ENCODE measurements around the gene RARRES1.

The RARRES1 gene

GRCh38 chr3:158765518-158766205 lies 33.4 kb upstream of the RARRES1 start:
- no peak for DNase-seq (ENCODE audit: low read depth in 1 of 2, low spot score in 1 of 2)

DNA sequence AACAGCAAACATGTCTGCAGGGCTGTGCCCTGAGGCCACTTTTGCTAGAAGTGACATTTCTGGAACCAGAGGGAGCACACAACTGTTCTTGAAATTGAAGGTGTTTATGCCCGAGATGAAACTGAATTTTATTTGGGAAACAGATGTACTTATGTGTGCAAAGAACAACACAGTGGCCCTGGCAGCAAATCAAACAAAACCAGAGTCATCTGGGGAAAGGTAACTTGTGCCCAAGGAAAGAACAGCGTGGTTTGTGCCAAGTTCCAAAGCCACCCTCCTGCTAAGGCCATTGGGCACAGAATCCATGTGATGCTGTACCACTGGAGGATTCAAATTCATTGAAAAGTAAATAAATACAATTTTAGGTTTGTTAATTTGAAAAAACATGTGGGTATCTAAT lies 31.2 kb upstream of the RARRES1 start:
- no peak for DNase-seq (ENCODE audit: low read depth in 1 of 2, low spot score in 1 of 2)

GRCh38 chr3:158762701-158763100 lies 30.4 kb upstream of the RARRES1 start:
- no peak for DNase-seq (ENCODE audit: low read depth in 1 of 2, low spot score in 1 of 2)

- DNase-seq (ENCODE audit: low read depth in 1 of 2, low spot score in 1 of 2) = no peak
Observed at GRCh38 chr3:158761350-158761749, 29.1 kb upstream of the RARRES1 start.

GRCh38 chr3:158755421-158755820 lies 23.2 kb upstream of the RARRES1 start:
- DNase-seq (ENCODE audit: low read depth in 1 of 2, low spot score in 1 of 2) = no peak

DNA sequence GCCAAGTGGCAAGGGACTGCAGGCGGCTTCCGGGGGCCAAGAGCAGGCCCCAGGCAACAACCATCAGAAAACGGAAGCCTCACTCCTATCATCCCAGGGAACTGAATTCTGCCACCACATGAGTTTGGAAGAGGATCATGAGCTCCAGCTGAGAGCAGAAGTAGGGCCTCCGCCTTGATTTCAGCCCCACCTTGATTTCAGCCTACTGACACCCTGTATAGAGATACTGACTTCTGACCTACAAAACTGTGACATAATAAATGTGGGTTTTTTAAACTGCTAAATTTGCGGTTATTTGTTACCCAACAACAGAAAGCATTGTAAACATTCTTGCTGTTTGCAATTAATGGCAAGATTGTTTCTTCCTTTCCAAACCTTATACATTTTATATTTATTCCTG lies 21.6 kb upstream of the RARRES1 start:
- no peak for DNase-seq (ENCODE audit: low read depth in 1 of 2, low spot score in 1 of 2)

DNA sequence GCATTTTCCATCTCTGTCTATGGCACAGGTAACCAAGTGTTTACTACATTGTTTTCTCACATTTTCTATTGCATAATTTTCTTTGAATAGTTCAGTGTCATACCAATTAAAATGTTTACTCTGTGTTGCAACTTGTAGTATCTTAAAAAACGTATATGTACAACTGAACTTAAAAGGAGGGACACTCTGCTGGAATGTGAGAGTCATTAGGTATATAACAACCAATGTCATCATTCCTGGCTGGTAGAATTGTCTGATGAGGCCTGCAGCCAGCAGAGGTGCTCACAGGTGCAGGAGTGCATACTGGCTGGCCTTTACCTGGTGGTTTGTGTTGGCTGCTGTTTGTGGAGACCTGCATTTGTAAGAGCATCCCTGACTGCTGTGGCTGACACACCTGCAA lies 19.1 kb upstream of the RARRES1 start:
- no peak for DNase-seq (ENCODE audit: low read depth in 1 of 2, low spot score in 1 of 2)

DNA sequence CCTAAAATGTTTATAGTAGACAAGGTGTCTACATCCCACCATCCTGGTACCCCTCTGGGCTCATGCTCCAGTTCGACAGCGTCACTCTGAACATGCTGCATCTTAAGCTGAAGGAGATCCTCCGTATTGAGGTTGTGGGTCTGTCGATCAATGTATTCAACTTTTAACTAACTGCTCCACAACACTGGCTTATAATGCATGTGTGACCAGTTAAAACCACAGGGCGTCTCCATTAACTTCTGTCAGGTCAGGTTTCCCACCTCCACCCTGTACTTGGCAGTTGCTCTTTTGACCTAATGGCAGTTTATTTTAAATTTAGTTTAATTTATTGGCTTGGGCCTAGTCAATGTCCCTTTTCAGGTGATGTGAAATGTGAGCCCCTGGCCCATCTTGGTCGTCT lies 17.8 kb upstream of the RARRES1 start:
- DNase-seq (ENCODE audit: low read depth in 1 of 2, low spot score in 1 of 2) = no peak

DNA sequence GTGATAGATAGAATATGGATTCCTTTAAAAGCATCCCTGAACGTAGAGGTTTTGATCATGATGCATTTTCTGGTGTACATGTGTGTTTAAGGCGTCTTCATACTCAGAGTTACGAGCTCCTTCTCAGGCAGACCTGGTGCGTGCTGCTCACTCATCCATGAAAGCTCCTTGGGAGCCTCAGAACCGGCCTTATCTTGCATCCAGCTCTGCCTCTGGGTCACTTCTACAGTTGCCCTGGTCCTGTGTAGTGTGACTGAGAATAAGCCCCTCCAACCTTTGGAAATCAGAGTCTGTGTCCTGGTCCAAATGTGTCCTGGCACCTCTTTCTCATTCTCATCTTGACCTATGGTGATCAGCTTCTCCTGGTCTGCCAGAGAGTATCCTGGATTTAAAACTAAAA lies 17.3 kb upstream of the RARRES1 start:
- DNase-seq (ENCODE audit: low read depth in 1 of 2, low spot score in 1 of 2) = no peak

DNA sequence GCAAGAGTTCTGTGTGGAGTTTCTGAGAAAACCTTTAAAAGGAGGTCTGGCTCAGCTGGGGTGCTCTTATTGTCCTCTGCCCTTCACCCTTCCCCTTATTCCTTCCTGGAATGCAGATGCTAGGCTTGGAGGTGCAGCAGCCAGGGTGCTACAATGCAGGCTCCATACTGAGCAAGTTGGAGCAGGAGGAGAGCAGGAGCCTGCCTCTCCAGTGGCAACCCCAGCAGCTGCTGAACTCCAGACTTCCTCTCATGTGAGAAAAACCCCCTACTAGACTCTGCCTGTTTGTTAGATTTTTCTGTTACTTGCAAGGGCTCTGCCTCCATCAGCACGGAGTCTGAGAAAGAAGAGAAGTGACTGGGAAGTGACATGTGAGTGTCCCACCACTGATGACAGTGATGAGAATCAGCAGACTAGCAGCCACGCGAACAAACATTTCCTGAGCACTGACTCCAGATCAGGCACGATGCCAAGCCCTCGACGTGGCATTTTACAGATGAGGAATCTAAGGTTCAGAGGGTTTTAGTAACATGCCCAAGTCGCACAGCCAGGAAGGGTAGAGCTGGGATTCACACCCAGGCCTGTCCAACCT lies 16.1 kb upstream of the RARRES1 start:
- no peak for DNase-seq (ENCODE audit: low read depth in 1 of 2, low spot score in 1 of 2)

- DNase-seq (ENCODE audit: low read depth in 1 of 2, low spot score in 1 of 2) = no peak
Observed at GRCh38 chr3:158747417-158747816, 15.2 kb upstream of the RARRES1 start.

- DNase-seq (ENCODE audit: low read depth in 1 of 2, low spot score in 1 of 2) = no peak
Observed at GRCh38 chr3:158745551-158745950, 13.3 kb upstream of the RARRES1 start.

GRCh38 chr3:158744567-158745288 lies 12.5 kb upstream of the RARRES1 start:
- no peak for DNase-seq (ENCODE audit: low read depth in 1 of 2, low spot score in 1 of 2)

DNA sequence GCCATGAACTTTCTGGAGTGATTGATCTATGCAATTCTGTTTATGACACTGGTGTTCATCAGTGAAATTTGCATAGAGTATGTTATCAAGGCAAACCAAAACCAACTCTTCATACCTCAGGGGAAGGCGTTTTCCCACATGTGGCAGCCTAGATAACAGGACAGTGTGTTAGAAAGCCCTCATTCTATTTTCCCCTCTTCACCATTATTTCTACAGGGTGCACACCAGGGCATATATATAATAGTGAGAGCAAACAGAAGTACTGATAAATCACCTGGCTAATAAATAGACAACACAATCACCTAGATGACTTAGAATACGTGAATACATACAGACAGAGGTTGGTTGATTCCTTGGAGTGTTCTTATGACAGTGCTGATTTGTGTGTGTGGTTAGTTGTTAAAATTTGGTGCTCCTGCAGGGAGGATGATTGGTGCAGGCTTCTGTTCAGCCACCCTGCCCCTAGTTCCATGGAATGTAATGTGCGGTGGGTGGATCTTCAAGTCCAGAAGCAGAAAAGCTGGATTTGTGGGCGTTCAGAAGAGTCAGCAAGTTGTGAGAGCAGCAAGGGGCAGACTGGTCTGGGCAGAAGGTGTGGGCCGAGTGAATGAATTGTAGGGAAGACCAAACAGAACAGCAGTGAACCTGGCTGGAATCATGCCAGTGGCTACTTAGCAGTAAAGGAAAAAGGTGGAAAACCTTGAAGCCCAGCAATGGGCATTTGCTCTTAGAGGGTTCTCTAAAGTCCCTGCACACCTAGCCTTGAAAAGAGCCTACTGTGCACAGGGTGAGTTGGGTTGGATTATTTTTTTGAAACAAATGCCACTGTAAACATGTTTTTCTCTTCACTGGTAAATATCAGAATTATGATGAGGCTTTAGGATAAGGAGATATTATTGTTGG lies 11.7 kb upstream of the RARRES1 start:
- DNase-seq (ENCODE audit: low read depth in 1 of 2, low spot score in 1 of 2) = no peak

- DNase-seq (ENCODE audit: low read depth in 1 of 2, low spot score in 1 of 2) = no peak
Observed at GRCh38 chr3:158742871-158743663, 10.8 kb upstream of the RARRES1 start.

GRCh38 chr3:158739661-158740060 lies 7.4 kb upstream of the RARRES1 start:
- DNase-seq (ENCODE audit: low read depth in 1 of 2, low spot score in 1 of 2) = no peak

- DNase-seq (ENCODE audit: low read depth in 1 of 2, low spot score in 1 of 2) = no peak
Observed at GRCh38 chr3:158739078-158739477, 6.8 kb upstream of the RARRES1 start.

DNA sequence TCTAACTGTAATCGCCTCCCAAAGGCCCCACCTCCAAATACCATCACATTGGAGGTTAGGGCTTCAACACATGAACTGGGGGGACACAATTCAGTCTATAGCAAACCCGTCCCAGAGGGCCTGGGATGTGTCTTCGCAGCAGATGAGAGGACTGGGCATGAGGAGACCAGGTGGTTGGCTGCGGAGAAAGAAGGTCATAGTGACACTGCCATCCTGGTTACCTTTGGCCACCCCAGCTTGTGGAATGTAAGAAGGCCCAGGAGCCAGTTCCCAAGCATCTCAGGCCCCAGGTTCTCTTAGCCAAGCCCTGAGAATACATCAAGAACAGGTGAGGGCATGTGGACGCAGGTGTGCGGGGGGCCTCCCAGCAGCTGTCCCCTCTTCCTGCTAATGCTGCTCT lies 6.4 kb upstream of the RARRES1 start:
- DNase-seq (ENCODE audit: low read depth in 1 of 2, low spot score in 1 of 2) = no peak

DNA sequence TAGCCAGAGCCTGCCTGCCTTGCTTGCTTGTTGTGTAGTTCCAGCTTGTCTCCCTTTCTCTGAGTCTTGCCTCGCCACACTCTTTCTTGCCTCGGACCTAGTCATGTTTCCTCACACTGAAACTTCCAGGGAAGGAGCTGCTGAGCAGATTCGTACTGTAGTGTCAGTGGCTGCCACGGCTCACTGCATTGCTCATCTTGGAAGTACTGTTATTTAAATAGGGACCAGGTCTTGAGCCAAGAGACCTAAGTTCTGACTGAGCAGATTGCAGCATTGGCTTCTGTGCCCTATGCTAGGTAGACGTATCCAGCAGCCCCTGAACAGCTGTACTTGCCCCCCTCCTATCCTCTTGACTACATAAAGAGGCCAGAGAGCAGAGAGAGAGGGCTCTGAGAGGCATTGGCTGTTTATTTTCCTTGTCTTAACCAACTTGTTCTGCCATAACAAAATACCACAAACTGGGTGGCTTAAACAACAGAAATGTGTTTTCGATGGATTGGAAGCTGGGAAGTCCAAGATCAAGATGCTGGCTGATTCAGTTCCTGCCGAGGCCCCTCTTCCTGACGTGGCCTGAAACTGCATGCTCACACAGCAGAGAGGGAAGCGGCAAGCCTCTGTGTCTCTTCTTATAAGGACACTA lies 5.8 kb upstream of the RARRES1 start:
- DNase-seq (ENCODE audit: low read depth in 1 of 2, low spot score in 1 of 2) = no peak

DNA sequence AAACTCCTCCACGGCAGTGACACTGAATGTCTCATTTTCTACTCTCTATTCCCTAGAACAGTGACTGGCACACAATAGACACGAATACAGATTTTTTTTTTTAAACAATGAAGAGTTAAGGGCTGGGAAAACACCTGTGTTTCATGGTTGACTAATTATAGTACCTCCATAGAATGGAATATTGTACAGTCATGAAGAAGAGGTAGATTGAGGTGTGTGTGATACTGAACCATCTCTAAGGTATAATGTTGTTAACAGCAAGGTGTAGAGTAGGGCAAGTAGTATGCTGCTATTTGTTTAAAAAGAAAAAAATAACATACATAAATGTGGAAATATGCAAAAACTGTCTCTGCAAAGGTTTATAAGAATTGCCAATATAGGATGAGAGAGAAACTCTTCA lies 5.2 kb upstream of the RARRES1 start:
- DNase-seq (ENCODE audit: low read depth in 1 of 2, low spot score in 1 of 2) = no peak

Data from stimulated activated CD4-positive, alpha-beta T cell treated with anti-CD3 and anti-CD28 coated beads, Interleukin-15, amount 100 ng/mL, for 1 hour (primary cell).